Measurements from ENCODE around the gene P4HA2.

The P4HA2 gene

DNA sequence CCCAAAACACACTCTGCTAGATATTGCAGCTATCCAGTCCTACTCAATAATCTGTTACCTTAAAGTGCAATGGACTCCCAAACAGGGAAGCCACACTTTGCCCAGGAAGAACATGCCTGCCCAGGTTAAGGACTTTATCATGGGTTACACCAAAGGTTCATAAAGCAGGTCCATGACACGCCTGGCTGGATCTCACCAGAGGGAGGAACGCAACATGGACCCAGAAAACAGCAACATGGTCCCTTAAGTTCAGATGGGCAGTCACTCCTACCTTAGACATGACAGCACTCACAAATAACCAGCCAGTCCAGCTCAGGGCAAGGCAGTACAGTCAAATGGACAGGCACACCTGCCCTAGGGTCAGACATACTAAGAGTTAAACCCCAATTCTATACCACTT, 3.8 kb downstream of the P4HA2 start:
- no peak for DNase-seq (ENCODE audit: low spot score)

DNA sequence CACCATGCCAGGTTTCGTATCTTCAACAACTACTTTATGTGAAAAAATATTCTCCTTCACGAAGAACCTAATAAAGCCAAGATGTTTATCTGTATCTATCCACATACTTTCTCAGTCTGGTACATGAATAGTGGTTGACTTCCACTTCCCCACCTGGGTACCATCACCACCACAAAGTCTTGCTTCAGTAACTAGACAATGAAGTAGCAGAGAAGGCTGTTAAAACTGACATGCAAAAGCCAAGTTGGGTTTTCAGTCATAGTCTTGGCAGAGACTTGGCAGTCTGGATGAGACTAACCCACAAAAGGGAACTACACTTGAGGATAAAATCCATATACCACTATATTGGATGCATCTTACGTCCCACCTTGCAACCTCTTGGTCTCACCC, 5.0 kb downstream of the P4HA2 start:
- DNase-seq (ENCODE audit: low spot score): peak; percentile 66

DNA sequence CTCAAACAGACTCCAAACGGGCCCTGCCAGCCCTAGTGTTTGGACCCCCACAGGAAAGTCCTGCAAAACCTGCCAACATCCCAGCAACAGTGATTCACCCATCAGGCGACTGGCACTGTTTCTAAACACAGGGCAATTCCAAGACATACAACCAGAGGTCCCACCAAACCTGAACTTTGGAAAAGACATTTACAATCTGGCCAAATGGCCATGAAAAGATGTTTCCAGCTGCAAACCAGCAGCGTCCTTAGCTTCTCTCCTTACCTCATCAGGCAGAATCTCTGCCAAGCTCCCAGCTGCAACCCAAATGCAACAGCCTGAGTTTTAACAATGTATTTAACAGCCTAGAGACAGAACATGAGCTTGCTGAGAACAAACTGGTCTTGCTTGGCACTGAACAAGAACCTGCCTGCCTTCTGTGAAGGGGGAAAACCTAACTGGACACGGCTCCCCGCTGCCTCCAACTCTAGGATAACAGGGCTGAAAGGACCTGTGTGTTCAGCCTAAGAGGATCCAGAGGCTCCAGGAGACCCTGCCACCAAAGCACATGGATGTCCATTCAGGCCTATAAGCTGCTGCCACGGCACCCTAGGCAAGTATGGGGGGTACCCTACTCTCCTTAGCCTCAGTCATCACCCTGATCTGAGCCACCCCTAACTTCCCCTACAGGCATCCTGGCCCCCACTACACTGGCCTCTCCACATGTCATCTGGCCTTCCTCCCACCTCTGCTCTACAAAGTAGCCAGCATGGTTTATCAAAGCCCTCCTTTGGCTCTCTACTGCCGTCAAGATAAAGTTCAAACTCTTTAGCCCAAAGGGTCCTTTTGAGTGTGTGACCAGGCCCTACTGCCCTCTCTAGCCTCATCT, 5.6 kb downstream of the P4HA2 start:
- DNase-seq (ENCODE audit: low spot score): no peak

DNA sequence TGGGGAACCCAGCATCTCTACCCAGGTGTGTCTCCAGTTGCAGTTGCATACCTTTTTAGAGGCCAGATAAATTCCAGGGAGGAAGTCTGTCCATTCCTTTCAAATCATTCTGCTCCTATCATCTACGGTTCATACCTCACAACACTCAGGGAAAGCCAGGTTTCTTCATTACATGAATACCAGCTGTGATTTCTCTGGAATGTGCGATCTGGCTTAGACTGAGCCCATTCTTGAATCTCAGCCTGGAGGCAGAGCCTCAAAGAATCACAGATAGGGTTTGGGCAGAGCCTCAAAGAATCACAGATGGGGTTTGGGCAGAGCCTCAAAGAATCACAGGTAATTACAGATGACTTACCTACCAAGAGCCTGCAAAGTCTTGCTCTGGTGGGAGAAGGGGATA, 7.2 kb downstream of the P4HA2 start:
- DNase-seq (ENCODE audit: low spot score): no peak

DNA sequence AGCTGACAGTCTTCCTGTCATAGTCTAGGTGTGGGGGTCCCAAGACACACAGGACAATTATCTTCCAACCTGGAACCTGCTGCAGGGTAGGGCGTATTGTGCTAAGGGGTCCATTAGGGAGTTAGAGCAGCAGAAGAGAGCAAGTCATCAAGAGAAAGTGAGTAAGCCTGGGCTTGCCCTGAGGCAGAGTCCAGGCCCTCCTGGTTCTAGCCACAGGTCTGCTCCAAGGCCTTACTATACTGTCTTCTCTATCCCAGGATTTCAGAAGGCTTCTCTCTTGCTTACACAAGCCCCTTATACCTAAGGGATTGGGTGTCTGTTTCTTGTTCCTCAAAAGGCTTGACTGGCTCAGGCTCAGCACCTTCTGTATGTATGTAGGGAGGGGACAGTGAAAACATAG, 7.7 kb downstream of the P4HA2 start:
- DNase-seq (ENCODE audit: low spot score): no peak

DNA sequence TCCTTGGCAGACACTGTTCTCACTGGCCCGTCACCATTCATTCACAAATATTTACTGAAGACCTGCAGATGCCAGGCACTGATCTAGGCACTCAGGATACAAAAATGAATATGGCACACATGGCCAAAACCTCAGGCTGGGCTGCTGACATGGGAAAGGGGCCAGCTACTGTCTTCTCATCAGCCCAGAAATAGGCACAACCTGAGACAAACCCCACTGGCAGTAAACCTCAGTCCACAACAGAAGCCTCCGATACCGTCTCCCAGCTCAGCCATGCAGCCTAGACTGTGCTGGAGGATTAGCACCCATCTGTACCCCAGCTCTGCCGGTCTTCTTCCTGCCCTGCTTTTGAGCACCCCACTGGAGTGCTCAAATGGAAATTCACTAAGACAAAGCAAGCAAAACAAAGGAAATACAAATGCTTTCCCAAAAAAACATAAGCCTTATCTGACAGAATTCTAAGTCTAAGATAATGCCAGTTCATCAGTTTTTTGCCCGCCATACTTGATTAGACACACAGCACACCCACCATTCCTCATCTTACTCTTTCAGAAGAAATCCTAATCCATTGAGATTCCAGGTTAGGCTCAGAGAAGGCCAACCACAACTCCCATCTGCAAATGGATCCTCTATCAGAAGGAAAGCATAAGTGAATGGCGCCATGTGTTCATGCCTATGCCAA, 8.2 kb downstream of the P4HA2 start:
- DNase-seq (ENCODE audit: low spot score): no peak

DNA sequence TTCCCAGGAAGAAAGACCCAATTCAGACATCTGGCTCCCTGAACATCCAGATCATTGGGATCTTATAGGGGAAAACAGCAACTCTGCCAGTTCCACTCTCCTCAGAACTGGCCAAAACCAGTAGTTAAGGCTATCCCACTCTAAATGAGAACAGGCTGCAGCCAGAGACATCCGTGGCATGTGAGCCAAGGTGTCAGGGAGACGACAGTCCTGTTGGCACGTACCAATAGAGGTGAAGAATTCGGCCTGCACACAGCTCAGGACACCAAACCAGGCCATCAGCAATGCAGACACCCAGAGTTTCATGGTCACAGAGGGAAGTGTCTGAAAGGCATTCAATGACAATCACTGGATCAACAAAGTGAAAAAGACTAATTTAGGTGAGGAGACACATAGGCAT, 9.3 kb downstream of the P4HA2 start:
- no peak for DNase-seq (ENCODE audit: low spot score)

DNA sequence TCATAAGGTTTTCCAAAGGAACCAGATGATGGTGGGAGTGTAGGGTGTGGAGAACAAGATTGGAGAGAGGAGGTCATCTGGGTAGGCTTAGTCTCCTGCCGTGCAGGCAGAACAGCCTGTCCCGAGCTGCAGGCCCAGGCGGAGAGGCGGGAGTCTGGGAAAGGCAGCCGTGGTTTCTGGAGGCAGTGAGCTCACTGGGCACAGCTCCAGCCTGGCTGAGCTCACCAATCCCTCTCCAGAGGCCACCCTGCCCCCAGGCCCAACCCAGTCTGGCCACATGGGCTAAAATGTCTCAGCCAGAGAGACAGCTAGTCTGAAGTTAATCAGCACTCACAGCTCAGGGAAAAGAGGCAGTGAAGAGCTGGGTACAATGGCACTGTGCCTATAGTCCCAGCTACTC, 12.3 kb downstream of the P4HA2 start:
- DNase-seq (ENCODE audit: low spot score): no peak

DNA sequence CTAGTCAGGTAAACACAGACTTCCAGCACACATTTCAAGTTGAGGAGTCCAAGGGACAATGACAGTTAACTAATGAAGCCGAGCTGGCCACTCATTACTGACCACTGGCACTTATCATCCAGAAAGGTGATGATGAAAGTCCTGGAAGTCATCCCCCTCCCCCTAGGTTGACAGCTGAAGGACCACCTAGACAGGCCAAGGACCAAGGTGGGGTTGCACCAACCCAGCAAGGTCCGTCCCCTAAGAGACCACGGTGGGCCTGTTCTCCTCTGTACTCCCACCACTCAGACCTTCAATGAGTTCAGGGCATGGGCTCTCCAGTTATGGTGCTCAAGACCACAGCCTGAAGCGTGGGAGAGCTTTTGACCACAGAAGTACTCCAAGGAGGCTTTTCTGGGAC, 13.2 kb downstream of the P4HA2 start:
- no peak for DNase-seq (ENCODE audit: low spot score)

DNA sequence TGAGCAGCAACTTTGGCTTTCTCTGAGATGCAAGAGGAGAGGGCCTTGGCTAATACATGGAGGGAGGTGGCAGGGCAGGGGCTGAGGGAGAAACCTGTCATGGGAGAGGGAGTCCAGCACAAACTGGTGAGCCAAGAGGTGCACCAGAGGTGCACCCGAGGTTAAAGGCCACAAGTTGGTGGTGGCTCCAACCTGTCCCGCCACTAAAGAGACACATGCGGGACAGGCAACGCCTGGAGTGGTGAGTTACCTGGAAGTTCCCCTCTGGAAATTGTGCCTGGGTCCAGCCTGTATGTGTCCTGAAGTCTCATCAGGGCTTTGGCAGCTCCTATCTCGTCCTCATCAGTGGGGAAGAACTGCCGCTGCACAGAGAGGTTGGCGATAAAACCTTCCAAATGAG, 14.0 kb downstream of the P4HA2 start:
- DNase-seq (ENCODE audit: low spot score): no peak

DNA sequence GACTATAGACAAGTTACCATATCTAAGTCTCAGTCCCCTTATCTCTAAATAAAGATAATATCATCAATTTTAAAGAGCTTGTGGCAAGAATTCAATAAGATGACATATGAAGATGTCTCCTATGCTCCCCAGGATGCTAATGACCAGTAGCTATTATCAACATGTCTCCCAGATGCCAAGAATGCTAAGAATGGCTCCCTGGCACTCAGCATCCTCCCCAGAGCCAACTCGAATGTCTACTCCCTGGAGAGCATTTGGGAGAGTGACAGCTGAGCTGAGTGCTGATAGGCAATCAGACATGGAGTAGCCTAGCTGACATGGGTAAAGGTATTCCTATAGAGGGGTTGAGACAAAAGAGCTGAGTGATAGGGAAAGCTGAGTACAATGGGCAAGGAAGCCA, 15.9 kb downstream of the P4HA2 start:
- no peak for DNase-seq (ENCODE audit: low spot score)

DNA sequence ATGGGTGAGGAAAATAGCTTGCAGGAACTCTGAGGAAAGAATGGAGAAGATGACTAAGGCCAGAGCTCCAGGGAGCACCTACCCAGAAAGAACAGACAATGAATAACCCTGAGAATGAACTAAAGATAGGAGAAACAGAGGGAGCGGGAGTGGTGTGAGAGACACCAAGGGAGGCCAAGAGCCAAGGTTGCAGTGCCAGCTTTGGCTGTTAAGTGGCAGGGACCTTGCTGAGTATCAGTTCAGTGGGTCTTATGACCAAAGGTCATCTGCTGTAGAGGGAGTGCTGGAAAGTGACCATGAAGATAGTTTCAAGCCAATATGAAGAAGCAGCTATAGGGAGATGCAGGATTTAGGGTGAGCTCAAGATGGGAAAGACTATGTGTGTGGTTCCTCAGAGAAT, 16.7 kb downstream of the P4HA2 start:
- DNase-seq (ENCODE audit: low spot score): no peak

DNA sequence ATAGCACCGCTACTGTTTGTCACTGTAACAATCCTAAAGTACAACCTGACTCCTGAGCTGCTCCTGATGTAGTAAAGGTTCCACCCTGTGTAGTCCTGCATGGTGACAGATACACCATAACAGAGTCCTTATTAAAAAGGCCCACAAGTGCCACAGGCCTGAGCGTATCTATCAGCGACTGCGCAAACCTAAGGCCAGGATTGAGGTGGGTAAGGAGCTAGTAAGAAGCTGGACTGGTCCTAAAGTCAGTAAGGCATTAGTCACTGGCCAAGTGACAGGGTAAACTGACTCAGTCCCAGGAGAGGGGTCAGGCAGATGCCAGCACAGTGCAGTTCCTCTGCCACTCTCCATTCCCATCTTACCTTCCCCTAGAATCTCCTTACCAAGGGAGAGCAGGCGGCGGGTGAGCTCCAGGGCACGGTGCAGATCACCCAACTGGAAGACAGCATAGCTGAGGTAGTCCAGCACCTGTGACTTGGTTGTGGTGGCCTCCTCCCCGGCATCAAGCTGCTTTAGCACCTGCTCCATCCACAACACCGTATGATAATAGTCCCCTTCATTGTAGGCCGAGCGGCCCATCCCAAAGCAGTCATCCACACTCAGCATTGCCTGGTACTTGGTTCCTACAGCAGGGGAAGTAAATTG, 17.6 kb downstream of the P4HA2 start:
- DNase-seq (ENCODE audit: low spot score): no peak

DNA sequence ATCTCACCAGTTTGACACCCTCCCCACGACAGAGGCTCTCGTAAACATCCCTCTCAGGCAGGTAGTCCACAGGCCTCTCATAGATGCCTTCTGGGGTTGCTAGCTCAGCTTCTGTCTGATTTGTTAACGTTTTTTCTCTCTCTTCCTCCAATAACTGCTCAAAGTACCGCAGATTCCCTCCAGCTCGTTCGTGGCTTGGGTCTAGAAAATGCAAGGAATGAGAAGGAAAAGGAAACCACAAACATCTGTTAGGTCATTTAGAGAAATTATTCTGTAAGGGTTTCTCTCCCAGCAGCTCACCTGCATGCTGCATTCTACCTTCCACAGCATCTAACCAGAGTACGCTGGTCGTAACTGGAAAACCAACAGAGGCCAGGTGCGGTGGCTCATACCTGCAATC, 18.5 kb downstream of the P4HA2 start:
- no peak for DNase-seq (ENCODE audit: low spot score)

DNA sequence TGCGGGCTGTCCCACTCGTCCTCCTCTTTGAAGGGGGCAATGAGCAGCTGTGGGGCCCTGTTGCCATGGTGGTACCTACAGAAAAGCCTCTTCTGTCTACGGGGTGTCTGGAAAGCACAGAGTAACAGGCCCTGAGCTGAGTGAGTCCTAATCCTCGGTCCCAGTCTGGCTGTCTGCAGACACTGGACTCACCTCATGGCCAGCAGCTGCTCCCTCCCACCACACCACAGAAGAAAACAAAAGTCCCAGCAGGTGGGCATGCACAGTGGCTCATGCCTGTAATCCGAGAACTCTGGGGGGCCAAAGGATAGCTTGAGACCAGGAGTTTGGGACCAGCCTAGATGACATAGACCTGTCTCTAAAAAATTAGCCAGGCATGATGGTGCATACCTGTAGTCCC, 19.9 kb downstream of the P4HA2 start:
- no peak for DNase-seq (ENCODE audit: low spot score)

DNA sequence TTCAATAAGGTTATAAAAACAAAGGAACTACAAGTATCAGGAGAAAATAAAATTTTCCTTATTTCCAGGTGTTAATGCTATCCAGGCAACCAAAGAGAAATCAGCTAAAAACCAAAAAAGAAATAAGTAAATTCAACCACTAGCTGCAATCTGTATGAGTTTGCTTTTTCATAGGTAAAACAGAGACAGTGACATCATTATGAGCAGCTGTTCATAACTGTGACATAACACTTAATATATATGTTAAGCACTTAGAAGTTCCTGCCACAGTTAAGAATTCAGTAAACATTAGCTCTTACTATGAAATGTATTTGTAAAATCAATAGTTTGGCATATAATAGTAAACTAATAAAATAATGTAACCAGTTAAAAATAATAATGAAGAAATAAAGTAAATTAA, 20.9 kb downstream of the P4HA2 start:
- no peak for DNase-seq (ENCODE audit: low spot score)

DNA sequence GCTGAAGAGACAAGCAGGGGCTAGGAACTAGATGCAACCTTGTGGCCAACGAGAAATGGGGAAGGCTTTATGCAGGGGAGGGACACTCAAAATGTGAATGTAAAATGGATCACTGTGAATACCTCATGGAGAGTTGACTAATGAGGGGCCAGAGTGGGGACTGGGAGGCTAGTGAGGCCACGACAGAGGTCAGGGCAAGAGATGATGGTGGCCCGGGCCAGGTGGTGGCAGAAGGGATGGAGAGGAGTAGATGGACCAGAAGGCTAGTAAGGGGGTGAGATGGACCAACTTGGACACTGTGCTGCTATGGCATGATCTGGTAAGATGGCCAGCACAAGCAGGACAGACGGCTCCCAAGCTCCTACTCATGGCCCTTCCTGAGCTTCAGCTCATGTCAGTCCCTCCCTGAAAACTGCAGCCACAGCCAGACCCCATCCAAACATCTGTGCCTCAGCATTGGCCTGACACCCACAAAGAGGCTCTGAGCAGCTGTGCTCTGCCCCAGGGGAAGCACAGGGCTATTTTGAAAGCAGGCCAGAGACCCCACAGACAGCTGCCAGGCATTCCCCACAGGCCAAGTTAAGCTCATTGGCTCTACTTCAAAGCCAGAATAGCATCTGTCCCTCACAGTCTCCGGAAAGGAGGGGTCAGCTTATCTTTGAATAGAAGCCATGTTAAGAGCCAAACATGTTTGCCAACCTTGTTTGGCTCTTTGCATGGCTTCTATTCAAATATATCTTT, 22.1 kb downstream of the P4HA2 start:
- DNase-seq (ENCODE audit: low spot score): no peak

DNA sequence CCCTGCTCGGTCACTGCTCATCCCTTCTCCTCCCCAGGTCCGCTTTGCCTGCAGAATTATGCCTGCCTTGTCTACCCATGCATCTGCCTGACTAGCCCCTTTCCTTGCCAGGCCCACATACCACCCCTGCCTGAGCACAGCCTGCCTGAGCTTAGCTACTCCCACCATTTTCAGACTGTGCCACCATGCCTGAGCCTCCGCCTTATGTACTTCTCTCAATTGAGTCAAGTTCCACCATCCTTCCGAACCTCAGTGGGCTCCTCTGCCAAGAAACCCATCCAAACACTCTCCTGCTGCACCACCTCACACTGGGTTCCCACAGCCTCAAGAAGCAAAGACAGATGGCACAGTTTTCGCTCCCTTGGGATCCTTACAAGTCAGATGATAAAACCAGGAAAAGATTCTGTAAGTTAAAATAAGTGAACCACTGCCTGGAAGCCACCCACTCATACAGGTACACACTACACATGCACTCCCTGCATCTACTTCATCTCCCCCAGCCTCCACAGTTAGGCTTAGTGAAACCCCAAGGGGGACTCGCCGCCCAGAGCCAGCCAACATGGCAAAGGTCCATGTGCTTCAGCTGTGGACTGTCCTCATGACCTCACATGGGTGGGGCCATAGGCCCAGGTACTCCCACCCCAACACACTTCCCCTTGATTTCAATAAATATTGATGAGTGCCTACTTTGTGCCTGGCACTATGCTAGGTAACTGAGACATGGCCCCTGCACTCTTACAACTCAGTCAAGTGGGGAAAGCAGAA, 23.1 kb downstream of the P4HA2 start:
- DNase-seq (ENCODE audit: low spot score): no peak

DNA sequence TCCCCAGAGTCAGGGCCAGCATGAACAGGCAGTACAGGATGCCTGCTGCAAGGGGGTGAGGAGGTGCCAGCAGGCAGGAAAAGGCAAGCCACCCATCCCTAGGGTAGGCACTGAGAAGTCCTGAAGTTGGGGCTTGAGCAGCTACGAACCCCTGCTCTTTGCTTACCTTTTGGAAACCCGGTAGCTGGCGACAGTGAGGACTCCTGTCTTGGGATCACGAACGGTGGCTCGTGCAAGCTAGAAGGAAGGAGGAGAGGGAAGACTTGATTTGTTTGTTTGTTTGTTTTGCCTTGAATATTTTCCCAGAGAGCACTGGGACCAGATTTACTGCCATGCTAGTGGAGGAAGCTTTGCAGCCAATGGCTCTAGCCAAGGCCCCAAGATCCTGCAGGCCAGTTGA, 23.7 kb downstream of the P4HA2 start:
- DNase-seq (ENCODE audit: low spot score): no peak

DNA sequence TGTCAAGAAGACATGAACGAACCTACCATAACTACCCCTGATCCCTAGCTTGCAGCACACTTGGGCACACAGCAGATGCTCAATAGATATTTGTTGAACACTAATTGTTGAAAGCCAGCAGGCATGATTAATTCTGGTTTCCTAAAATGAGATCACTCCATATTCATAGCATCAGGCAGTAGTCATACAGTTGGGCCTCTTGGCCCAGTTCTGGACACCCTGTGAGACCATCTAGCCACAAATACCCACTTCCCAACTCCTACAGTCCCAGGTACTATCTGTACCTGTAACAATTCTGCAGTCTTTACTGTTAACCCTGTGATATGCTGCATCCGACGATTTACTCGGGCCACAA, 24.2 kb downstream of the P4HA2 start:
- DNase-seq (ENCODE audit: low spot score): no peak

DNA sequence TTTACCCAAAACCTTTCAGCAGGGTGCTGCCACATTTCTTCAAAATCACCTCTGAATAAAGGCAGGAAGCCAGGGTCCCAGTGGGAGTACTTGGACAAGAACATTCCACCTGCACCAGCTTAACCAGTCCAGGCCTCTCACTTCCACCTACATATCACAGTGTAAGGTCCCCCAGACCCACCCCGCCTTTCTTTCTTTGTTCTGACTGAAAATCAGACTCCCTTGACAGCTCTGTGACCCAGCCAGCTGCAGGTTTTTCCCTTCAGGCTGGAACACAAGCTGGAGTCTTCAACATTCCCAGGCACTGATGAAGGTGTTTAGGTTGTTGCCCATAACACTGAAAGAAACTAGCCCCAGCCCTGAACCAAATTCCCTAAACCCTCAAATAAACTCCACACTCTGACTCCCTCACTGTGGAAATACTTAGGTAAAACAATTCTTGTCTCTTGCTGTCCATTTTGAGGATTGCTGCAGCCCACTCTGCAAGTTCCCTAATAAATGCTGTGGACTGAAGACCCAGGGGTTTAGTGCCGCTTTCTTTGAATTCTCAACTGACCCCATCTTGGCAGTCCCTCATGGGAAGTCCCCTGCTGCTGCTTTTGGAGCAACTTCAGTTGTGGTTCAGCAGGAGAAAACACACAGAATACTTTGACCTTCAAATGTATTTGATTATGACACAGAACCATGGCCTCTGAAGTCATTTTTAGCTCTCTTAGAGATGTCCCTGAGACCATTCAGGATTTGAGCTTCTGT, 24.8 kb downstream of the P4HA2 start:
- no peak for DNase-seq (ENCODE audit: low spot score)
